HG03565 (cell line): ENCODE results near the gene FARP1.

Experiments used
- ATAC-seq: cut with Tn5 transposase; IDR thresholded peaks from one replicate; pipeline ENCODE4 v1.9.1; 2021; ENCODE audit warnings: mild to moderate bottlenecking, moderate library complexity; ENCODE audit not compliant: unreplicated experiment

FARP1 gene

GRCh38 chr13:98473135-98473787 lies 330.4 kb downstream of the FARP1 start:
- ATAC-seq, result no peak

- no peak for ATAC-seq
Measured at GRCh38 chr13:98473788-98474144, 330.9 kb downstream of the FARP1 start.

GRCh38 chr13:98474292-98474691 lies 331.4 kb downstream of the FARP1 start:
- no peak for ATAC-seq

- no peak for ATAC-seq
Measured at GRCh38 chr13:98474761-98475160, 331.9 kb downstream of the FARP1 start.

GRCh38 chr13:98475522-98475921 lies 332.6 kb downstream of the FARP1 start:
- no peak for ATAC-seq

- ATAC-seq, result peak; percentile 19
Measured at GRCh38 chr13:98476106-98476505, 333.2 kb downstream of the FARP1 start.

GRCh38 chr13:98476538-98476966 lies 333.7 kb downstream of the FARP1 start:
- peak; percentile 86 for ATAC-seq

- ATAC-seq, result peak; percentile 27
Measured at GRCh38 chr13:98478189-98479129, 335.6 kb downstream of the FARP1 start.

GRCh38 chr13:98479496-98480003 lies 336.7 kb downstream of the FARP1 start:
- no peak for ATAC-seq

GRCh38 chr13:98480915-98481877 lies 338.3 kb downstream of the FARP1 start:
- peak; percentile 21 for ATAC-seq

GRCh38 chr13:98482476-98483444 lies 339.9 kb downstream of the FARP1 start:
- no peak for ATAC-seq

- no peak for ATAC-seq
Measured at GRCh38 chr13:98483601-98484288, 340.9 kb downstream of the FARP1 start.

- no peak for ATAC-seq
Measured at GRCh38 chr13:98484289-98485219, 341.7 kb downstream of the FARP1 start.

- no peak for ATAC-seq
Measured at GRCh38 chr13:98485561-98485960, 342.7 kb downstream of the FARP1 start.

- ATAC-seq, result no peak
Measured at GRCh38 chr13:98486412-98486811, 343.5 kb downstream of the FARP1 start.

GRCh38 chr13:98487016-98487415 lies 344.1 kb downstream of the FARP1 start:
- no peak for ATAC-seq

GRCh38 chr13:98487522-98487921 lies 344.6 kb downstream of the FARP1 start:
- no peak for ATAC-seq

- ATAC-seq, result peak; percentile 47
Measured at GRCh38 chr13:98488736-98489135, 345.8 kb downstream of the FARP1 start.
